GM19328 (cell line): ENCODE measurements around the gene CDC42BPA.
"Not testable (repeated sequence)": the region's sequence is repeated elsewhere in the genome, so short reads cannot be mapped to it uniquely, and the experiment has no call there.

Experiments
- ATAC-seq: cut with Tn5 transposase; IDR thresholded peaks from one replicate; pipeline ENCODE4 v1.9.1; 2021; ENCODE audit warnings: mild to moderate bottlenecking, moderate library complexity; ENCODE audit not compliant: unreplicated experiment

CDC42BPA gene

DNA sequence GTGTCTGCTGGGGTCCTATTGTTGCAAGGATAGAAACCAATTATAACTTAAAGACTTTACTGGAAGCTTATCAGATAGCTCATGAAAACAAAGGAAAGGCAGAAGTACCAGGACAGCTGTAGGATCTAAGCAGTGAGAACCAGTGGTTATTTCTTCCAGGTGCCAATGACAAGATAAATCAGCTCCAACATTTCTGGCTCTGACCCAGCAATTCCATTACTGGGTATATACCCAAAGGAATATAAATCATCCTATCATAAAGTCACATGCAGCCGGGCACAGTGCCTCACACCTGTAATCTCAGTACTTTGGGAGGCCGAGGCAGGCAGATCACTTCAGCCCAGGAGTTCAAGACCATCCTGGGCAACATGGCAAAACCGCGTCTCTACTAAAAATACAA lies 17.8 kb upstream of the CDC42BPA start:
- not testable (repeated sequence) for ATAC-seq

GRCh38 chr1:227335242-227336020 lies 17.1 kb upstream of the CDC42BPA start:
- ATAC-seq, result no peak

DNA sequence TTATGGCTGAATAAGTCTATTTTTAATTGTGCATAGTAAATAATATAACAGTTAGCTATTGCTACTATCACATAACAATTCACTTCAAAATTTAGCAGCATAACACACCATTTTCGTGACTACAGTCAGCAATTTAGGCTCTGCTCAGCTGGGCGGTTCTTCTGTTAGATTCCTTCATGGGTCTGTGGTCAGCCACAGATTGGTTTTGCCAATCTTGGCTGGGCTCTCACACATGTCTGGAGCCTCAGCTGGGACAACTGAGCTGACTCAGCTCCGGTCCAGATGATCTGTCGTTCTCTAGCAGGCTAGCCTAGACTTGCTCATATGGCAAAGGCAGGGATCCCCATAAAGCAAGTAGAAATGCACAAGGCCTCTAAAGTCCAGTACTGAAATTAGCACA lies 15.1 kb upstream of the CDC42BPA start:
- ATAC-seq, result no peak

DNA sequence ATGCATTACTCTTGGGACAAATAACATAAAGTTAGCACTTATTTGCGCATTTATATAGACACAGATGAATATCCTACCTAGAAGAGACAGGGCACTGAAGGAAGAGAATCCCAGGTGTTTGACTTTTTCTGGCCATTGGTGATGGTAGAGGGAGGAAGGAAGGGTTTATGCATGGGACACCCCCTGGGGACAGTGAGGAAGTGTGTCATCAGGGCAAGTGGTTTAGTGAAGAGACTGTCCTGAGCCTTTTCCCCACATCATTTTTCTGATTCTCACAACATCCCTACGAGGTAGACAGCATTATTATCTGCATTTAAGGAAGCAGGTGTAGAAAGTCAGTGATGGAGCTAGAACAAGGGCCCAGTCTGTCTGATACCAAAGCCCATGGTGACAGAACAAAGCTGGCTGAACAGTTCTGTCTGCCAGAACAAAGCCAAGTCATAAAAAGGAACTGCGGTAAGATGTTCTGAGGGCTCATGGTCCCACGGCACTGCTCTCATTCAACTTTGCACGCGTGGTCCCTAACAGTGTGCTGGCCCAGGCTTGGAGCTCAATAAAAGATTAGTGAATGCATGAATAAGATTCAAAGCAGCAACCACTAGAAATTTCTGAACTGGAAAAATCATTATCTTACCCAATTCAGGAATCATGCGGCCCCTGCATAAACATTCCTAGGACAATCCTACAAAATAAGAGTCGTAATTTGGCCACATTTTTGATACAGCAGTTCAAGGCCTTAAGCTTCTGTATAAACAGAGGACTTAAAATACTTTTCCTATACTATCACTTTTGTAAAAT lies 12.2 kb upstream of the CDC42BPA start:
- no peak for ATAC-seq

GRCh38 chr1:227328405-227329019 lies 10.2 kb upstream of the CDC42BPA start:
- no peak for ATAC-seq

DNA sequence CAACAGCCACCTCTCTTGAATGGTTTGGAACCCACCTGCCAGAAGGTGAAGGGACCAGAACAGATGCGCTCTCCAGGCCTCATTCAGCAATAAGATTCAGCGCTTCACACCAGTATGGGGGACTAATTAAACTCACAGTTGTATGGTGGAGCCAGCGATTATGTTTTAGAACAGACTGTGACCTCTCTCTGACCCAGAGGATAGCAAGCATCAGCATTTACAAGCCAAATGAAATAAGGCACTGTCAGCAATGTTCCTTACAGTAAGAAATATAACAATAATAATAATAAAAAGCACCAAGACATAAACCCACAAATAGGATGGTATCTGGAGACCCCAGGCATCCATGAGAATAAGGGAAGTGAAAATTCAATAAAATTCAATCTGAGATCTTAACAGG lies 6.9 kb upstream of the CDC42BPA start:
- ATAC-seq, result no peak

GRCh38 chr1:227323967-227324268 lies 5.6 kb upstream of the CDC42BPA start:
- no peak for ATAC-seq

- ATAC-seq, result no peak
These were observed 5.1 kb upstream of the CDC42BPA start for GRCh38 chr1:227323171-227323966.

GRCh38 chr1:227322376-227322775 lies 4.1 kb upstream of the CDC42BPA start:
- no peak for ATAC-seq

GRCh38 chr1:227321035-227321434 lies 2.7 kb upstream of the CDC42BPA start:
- no peak for ATAC-seq

DNA sequence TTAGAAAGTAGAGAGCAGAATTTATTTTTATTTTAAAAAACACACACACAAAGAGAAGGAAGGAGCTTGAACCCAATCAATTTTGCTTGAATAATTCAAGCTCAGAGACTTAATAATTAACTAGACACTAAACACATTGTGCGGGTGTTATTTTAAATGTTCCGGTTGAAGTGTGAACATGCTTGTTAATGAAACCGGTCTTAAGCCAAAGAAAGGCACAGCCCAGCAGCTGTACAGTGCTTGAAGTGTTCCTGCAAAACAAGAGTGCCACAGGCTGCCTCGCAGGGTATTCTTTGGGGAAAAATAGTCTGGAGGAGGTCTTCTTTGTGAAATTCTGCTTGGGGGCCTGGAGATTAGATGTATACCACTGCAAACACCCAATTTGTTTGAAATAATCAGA lies 2.2 kb upstream of the CDC42BPA start:
- no peak for ATAC-seq

GRCh38 chr1:227318853-227319607 lies 738 bp upstream of the CDC42BPA start:
- ATAC-seq, result no peak

DNA sequence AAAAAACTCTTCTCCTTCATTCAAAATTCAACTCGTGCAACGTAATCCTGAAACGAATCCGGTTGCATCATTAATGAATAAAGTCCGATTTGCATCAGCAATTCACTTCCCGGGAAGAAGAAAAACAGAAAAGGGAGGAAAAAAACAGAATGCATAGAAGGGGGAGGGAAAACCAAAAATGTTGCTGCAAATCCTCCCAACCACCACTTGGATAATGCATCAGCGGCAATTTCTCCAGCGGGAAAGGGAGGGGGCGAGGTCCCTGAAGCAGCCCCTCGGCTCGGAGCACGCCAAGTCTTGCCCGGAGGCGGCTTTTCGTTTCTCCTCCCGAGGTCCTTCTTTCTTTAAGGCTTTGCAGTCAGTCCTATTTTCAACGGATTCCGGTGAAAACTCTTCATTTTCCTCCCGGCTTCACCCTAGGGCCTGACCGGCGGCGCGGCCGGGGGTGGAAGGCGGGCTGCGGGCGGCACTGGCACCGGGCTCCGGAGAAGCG lies 723 bp downstream of the CDC42BPA start:
- no peak for ATAC-seq

- no peak for ATAC-seq
These were observed 1.3 kb downstream of the CDC42BPA start for GRCh38 chr1:227317011-227317451.

- no peak for ATAC-seq
These were observed 1.8 kb downstream of the CDC42BPA start for GRCh38 chr1:227316456-227316855.

DNA sequence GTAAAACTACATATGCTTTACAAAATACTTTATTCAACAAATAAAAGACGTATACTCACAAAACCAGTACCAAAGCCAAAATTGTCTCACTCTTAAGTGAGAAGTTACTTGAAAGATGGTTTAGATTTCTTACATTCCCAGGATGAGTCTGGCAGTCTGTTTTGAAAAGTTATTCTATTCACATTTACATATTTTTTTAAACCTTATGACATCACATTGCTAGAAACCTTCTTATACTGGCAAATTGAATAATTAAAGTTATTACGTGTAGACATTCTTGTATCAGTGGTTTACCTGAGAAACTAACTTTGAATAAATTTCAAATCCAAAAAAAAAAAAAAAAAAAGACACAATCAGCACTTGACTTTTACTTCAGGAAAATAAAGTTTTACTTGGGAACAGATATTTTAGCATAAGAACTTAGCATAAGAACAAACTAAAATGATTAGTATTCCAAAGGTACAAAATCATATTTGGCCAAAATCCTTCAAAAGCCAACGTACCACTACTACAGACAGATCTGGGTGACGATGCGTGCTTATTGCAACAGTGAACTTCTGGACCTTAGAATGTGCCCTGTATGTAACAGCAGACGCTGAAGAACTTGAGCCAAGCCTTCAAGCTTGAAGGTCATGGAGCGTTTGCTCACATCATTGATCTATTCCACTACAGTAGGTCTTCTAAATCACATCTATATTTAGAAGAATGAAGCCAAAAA lies 2.5 kb downstream of the CDC42BPA start:
- no peak for ATAC-seq

DNA sequence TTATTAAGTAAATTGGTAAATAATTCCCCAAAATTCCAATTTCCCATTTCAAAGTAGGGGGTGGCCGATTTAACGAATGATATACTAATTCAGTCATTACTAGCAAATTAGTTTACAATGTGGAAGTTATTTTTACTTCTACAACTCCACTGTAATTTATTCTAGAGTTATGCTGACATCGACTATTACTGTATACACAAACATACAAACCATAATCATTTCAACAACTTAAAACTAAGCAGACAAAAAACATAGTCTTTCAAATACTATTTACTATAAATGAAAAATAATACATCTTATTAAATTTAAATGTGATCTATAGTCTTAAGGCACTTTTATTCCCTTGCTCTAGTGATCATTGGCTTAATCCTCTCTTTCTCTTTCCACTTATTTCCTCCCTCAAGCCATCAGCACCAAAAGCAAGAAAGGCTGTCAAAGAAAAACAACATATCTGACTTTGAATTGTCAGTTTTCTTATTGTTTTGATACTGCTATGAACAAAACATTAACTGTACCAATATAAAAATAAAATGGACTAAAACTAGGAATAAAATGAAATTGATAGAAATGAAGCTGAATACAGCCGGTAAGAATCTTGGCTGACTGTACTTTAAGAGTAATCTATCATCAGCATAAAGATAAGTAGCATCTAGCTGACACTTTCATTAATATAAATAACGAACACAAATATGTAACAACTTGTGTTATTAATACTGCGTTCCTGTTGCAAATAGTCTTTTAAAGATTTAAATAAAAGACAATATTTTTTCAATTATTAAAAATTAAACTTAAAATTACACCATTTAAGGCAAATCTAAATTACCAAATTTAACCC lies 4.1 kb downstream of the CDC42BPA start:
- no peak for ATAC-seq

GRCh38 chr1:227312361-227313025 lies 5.8 kb downstream of the CDC42BPA start:
- no peak for ATAC-seq
